Effector CD8-positive, alpha-beta T cell (primary cell): Measurements from ENCODE around the gene SCN5A.

Source experiments
- DNase-seq: peaks from one replicate; lab custom pipeline; 2025; lab: John Stamatoyannopoulos, UW

Gene SCN5A

DNA sequence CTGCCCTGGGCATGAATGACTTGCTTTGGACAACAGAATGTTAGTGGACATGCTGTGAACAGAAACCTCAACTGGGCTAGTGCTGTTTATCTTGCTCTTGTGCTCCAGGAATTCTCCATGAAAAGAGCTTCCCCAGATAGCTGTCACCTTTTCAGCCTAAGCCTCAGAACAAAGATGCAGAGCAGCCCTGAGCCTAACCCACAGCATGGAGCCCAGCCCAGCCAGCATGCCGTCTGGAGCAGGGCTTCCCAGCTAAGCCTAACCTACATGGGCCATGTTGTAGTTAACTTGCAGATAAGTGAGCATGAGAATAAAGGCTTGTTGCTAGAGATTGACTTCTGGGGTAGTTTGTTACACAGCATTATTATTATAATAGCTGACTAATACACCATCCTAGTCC, 48.9 kb downstream of the SCN5A start:
- DNase-seq, result no peak

DNA sequence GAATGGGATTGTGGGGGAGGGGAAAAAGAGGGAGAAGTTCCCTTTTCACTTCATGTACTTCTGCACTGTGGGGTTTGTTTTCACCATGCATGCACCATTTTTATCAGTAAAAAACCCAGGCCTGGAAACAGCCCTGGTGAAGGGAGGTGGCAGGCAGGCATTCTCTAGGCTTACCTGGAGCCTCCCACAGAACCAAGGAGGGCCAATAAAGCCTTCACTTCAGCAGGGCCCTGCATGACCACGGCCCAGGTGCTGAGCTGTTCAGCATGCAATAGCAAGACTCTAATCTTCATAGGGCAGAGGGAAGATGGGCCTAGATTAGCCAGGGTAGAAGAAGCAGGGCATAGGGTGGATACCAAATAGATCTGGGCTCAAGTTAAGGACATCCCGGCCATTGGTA, 49.6 kb downstream of the SCN5A start:
- no peak for DNase-seq

DNA sequence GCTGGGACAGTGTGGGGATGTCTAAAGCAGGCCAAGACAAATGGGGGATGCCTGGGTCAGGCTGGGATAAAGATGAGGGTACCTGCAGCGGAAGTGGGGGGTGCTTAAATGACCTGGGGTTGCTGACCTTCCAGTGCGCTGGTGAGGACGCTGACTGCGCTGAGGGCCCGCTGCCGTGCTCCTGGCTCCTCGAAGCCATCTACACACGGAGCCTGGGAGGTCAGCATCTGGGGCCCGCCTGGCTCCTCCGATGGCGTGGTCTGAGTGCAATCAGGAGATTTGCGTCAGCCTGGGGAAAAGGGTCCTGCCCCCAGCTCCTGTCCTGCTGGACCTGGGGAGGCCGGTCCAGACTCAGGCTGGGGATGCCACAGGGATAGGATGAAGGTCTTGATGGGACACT, 50.7 kb downstream of the SCN5A start:
- no peak for DNase-seq

DNA sequence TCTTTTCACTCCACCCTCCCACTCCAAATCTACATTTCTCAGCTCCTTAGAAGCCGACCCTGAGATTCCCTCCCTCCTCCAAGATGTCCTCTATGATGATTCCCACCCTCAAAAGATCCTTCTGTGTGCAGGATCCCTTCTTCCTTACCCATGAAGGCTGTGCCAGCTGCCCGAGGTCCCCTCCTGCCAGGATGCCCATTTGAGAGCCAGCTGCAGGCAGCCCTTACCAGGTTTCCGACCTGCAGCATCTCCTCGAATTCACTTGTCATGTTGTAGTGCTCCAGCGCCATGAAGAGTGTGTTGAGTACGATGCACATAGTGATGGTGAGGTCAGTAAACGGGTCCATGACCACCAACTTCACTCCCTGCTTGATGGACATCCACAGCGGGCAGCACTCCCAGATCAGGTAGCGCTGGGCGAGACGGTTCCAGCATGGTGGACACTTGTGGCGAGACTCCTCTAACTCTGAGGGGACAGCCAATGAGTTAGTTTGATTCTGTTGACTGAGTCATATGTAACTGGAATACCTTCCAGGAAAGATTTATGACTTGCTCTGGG, 51.9 kb downstream of the SCN5A start:
- DNase-seq, result no peak

DNA sequence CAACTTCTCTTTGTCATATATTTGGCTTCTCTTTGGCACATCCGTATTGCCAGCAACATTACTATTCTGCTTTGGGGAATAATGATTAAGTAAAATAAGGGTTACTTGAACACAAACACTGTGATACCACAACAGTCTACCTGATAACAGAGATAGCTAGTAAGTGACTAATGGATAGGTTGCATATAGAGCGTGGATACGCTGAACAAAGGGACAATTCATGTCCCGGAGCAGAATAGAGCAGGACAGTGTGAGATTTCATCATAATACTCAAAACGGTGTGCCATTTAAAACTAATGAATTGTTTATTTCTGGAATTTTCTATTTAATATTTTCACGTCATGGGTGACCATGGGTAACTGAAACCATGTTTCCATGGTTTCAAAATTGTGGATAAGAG, 54.1 kb downstream of the SCN5A start:
- DNase-seq, result no peak

DNA sequence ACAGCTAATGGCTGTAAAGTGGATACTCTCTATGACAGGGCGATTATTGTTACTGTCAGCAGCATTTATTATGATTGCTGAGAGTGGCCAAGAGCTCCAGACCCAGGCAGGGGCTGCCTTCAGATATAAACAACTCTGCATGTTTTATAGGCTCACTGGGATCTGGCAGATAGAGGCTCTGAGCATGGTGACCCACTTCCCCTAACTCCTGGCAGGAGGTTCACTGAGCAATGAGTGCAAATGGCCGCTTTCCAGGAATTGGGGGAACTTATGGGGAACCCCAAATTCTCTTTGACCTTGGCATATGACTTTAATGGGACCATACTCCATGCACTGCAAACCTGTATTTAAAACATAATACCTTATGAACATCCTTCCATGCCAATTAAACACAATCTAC, 59.0 kb downstream of the SCN5A start:
- DNase-seq, result no peak

DNA sequence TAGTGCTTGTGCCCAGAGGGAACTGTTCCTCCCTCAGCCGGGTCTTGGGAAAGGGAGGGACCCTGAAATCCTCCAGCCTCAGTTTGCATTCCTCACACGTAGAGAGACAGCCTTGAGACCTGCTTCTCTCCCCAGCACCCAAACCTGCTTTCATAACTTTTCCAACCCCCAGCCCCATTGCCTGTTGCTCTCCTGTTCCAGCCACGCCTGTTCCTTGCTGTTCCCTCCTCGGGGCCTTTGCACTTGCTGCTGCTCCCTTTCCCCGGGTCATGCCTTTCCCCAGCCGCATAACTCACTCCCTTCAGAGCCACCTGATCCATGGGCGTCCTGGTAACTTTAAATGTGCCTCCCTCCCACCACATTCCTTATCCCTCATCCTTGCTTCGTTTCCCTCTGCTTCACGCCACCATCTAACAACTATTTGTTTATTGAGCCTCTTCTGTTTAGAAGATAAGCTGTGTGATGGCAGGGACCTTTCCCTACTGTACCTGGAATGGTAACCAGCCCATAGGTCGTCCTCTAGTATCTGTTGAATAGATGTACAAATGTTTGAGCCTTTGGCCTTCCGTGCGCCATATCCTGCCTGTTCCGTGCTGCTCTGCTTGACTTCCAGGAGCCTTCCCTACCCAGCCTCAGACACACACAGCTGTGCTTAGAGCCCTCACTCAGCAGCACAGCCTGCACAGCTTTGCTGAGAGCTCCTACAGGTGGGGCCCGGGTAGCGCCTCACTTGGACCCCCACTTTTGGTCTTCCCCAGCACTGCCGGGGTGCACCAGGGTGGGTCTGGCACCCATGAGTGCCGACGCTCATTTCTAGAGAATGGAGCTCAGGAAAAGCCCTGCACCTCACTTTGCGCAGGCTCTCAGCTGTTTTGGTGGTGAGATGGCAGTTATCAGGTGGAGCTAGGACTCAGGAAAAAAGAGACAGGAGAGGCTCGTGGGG, 60.2 kb downstream of the SCN5A start:
- DNase-seq, result no peak

DNA sequence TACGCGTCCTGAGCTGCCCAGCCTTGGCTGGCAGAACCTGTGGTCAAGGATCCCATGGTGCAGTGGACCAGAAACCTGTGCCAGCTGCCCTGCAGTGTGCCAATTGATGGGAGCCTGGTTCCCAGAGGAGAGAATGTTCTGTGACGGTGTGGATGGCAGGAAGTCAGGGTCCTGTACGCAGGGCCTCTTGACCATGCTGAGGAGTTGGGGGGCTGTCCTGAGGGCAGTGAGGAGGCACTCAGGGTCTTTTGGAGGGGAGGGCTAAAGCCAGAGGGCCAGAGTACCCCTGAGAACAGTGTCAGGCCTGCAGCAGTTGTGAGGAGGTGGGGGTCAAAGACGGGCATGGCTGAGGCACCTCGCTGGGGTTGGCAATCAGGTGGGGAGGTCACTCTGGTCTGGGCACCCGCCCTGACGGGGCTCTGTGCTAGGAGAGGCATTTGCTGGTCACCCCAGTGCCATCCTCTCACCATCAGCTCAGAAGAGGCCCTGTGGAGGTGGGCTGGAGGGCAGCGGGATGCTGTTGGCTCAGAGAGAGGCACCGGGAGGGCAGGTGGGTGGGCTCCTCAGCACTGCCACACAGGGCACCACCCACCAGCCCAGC, 61.0 kb downstream of the SCN5A start:
- DNase-seq, result no peak

DNA sequence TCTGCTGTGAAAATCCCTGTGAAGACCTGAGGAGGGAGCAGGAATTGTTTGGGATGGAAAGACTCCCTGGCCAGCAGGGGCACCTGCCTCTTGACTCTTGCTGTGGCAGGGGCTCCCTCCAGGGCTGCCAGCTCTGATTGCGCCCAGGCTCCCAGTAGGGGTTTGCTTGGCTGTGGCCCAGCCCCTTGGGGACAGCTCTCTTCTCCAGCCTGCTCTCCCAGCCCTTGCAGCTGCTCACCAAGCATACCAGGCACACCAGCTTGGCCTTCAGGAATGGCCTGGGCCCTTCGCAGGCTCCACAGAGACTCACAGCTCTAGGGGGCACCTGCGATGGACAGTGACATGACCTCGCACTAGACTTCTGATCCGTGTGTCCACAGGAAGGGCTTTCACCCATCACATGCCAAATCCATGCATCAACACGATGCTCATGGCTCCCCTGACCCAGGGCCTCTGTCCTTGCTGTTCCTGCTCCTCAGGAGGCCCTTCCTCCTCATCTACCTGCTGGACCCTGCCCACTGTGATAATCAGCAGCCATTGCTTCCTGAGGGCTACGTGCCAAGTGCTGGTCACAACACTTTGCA, 61.8 kb downstream of the SCN5A start:
- no peak for DNase-seq

DNA sequence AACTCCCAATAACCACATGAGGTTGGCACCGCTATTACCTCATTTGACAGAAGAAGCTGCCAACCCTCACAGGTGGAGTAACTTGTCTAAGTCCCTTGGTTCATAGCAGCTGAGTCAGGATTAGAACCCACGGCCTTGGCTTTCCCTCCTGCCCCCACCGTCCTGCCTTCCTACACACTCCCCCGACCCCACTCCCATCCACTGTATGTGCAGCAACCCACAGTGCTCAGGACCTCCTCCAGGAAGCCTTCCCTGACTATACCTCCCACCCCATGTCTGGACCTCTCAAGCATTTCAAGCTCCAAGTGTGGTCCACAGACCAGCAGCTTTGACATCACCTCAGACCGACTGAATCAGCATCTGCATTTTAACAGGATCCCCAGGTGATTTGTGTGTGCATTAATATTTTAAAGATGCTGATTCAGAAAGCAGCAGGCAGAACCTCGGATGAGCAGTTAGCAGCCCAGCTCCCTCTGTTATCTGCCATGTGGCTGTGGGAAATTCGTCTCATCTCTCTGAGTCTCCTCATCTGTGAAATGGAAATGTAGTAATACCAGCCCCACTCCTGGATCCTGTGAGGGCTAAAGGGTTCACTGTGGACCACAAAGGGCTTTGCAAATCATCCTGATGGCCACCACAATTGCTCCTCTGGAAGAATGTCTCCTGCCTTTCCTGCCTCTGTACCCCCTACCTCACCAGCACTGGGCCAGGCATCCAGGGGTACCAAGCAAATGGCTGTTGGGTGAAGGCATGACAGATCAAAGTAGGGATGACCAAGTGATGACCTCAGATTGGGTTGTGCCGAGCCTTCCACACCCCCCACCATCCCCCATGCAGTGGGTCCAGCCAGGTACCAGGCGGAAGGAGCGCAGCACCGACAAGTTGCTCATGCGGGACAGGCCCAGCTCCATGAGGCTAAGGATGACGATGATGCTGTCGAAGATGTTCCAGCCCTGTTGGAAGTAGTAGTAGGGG, 62.7 kb downstream of the SCN5A start:
- no peak for DNase-seq

DNA sequence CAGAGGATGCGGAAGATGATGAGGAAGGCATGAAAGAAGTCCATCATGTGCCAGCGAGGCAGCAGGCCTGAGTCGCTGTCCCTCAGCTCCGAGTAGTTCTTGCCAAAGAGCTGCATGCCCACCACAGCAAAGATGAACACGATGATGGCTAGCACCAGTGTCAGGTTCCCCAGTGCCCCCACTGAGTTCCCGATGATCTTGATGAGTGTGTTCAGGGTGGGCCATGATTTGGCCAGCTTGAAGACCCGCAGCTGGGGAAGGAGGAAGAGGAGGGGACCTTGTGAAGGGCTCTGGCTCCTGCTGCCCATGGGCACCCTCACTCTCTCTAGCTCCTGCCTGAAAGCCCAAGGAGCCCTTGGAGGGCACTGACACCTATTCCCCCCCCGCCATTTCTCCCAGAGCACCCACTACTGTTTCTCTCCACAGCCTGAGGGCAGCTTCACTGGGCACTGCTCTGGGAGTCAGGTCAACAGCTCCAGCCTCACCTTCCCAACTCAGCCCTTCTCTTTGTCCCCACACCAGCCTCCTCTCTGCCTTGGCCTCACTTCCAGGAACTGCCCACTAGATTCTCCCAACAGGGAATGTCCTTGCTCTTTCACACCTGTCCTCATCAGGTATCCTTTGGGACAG, 63.6 kb downstream of the SCN5A start:
- no peak for DNase-seq

DNA sequence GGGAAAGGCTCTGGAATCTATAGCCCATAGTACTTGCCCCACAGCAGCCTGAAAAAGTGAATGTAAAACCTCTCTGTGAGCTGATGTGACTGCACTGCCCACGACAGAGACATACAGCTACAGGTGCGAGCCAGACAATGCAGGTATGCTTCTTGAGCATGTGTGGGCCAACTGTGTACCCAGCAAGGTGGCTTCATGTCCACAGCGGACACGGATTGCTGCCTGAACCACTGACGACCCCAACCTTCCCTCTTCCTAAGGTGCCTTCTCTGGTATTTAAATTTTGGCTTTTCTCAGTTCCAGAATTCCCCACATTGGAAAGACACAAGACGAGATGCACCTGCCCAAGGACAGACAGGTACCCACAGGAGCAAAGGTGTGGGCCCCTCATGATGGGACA, 65.8 kb downstream of the SCN5A start:
- DNase-seq, result no peak

DNA sequence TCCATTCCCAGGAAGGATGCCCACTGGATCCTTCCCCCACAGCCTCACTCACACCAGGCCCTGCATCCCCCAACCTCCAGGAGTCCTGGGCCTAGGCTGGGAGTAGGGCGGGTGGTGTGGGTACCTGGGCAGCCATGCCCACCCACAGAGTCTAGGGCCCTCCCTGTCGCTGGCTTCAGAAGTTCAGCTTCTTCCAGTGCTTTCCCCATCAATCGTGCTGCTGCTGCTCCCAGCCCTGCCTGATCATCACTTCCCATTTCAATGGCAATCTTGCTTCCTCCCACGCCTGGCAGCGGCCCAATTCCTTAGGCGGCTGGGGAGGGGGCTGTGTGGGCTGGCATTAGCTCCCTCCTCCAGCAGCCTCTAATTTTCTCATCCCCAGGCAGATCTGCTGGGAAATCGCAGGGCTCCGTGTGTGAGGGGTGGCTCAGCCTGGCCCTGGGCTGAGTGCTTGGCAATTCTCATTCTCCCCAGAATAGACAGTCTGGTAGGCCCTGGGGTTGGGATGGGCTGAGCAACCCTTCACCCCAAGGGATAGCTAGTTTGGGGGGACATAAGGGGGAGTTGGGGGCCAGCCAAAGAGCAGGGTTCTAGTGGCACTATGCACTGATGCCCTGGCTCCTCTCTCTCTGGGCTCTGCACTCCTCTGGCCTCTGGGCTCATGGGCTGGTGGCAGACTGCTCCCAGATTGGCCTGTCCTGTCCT, 66.4 kb downstream of the SCN5A start:
- no peak for DNase-seq

DNA sequence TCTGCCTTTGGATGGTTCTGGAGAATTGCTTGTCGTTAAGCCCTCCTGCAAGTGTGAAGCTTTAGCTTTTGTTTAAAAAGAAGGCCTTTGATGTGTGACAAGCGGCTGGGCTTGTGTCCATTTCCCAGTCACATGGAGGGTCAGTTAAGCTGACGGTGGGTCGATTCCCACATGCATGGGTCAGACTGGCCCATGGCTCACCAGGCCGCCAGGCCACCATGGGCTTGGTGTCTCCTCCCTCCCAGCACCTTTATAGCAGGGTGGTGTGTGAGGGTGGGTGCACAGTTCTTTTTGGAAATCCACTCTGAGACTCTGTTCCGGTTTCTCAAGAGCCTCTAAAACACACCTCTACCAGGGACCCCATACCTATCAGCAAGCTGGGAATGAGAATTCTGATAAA, 67.2 kb downstream of the SCN5A start:
- no peak for DNase-seq

DNA sequence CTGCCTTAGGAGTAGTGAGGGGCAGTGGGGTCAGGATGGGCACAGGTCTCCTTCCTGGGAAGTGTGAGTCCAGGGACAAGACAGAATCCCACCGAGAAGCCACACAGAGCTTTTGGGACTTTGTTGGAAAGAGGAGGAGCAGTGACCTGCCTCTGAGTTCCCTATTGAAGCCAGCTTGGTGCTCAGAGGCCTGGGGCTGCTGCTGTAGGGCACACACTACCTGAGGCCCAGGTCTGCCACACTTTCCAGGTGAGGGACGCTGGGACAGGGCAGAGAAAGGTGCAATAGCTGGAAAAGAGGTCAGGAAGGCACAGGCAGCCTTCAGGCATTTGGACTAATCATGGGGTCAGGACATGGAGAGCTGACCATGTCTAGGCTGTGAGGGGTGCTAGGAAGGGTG, 67.7 kb downstream of the SCN5A start:
- no peak for DNase-seq

DNA sequence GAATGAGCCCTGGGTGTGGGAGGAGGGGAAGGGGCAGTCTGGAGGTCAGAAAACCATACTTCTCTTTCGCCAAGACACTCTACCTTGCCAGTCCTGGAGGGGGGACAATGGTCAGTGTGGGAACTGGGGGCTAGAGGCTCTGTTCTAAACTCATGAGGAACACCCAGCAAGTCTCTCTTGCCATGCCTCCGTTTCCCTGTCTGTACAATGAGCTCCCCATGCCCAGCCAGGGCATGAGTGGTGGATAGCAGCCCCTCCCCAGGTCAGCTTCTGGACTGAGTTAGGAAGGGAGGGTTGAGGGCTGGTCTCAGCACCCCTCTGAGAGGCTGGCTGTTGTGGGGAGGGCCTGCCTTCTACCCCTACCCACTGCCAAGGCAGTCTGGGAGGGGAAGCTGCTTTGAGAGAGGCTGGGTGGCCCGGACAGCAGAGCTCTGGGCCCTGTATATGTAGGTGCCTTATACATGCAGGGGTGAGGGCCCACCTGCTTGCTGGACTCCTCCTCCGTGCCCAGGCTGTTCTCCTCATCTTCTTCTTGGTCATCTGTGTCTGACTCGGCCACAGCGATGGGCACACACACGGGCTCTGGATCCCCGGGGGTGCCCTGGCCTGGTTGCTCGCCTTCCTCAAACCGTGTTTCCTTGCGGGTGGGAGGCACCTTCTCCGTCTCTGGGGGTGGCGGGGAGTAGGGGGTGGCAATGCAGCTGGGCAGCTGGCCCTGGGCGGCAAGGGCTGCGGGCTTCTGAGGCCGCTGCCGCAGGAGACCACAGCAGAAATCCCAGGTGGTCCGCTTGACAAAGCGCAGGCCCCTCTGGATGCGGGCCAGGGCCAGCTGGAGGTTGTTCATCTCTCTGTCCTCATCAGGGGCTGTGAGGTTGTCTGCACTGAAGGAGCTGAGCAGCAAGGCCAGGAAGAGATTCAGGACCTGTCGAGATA, 68.8 kb downstream of the SCN5A start:
- no peak for DNase-seq

DNA sequence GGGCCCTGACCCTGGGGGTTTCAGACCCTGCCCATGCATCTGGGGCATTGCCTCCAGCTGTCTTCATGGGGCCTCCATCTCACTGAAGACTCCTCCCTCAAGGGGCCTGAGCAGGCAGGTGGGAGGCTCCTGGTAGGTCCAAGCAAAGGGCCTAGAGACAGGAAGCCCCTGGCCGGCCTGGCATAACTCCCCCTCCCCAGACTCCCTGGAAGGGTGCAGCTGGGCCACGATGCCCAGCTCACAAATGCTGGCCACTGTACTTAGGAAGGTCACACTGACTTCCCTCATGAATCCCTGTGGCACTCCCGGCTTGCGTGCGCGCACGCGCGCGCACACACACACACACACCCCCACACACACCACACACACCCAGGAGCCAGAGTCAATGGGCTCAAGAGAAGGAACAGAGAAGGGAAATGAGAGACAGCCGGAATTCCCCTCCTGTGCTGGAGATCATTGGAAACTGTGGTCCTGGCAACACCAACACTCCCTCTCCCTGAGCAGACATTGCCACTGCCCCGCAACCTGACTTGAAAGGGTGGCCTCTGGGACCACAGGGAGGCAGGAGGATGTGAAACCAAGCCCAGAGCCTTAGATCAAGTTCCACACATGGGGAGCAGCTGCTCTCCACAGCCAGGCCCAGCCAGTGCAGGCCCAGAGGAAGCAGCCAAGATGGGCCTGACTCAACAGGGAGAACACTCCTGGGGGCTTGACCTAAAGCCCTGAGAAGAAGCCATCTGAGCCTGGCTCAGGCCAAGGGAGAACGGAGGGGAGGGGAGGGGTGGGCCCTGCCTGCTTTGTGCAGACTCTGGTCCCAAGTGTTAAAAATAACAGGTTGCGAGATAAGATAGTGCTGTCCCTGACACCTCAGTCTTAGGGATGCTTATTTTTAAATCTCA, 69.7 kb downstream of the SCN5A start:
- DNase-seq, result no peak

DNA sequence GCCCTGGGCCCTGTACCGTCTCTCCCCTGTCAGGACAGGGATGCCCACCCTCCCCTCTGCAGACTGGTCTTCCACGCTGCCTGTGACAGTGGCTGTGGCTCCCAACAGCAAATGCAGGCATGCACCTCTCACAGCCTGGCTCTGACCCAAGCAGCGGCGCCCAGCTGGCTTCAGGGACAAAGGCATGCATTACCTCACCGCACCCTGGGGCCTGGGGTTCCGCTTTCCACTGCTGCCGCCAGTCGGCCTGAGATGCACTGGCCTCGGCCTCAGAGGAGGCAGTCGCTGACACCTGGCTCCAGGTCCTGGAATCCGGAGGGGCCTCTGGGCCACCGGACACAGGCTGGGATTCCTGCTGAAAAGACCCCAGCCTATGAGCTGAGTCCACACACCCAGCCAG, 70.3 kb downstream of the SCN5A start:
- DNase-seq, result no peak
